ENCODE data around the gene BMF. TPM values are rescaled to one million over a fixed set of nuclear protein-coding genes. Genes with fewer than 3 reads are reported as not detected.

Gene BMF
- total RNA-seq, 2 experiments from 2014 or later = 4.8 to 11.1 TPM

- intact Hi-C loops (cut with micrococcal nuclease; ENCODE audit: unreplicated experiment) = loop anchor here (5.0 kb wide), 1 partner anchor 270 kb away; the partner anchor contains the start of gene INAFM2
- POLR2A ChIA-PET = interaction anchor here (0.7 to 3.5 kb wide), 7 partner anchors 10 to 58 kb away, joined by 3 to 10 read pairs (median 4); no protein-coding TSS in a partner anchor
Measured at GRCh38 chr15:40052604-40053003, 56.1 kb downstream of the BMF start.

DNA sequence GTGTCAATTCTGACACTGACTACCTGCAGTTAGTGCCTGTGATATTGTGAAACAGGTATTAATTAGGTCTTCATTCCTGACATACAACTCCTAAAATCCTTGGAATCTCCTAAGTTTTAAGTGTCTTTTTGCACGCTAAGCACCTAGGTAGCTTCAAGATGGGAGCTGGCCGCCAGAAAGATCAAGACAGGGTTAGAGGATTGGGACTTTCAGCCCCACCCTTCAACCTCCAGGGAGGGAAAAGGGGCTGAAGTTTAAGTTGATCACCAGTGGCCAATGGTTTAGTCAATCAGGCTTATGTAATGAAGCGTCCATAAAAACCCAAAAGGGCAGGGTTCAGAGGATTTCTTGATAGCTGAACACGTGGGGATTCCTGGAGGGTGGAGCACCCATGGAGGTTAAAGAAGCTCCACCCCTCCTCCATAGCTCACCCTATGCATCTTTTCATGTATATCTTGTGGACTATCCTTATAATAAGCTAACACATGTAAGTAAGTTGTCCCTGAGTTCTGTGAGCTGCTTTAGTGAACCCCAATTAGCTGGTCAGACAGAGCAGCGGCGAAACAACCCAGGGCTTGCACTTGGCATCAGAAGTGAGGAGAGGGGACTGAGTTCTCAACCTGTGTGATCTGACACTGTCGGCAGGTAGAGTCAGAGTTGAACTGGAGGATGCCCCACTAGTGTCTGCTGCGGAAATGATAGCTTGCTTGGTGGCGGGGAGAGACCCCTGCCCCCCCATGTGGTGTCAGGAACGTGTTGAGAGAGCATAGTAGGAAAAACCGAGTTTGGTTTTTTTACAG lies 56.9 kb downstream of the BMF start:
- Histone ChIP-seq H4K20me1 (ENCODE audit: insufficient read depth, low read length) (no peaks in the 10 kb centered on the region), H3K4me1 (ENCODE audit: insufficient read depth, low read length, poor library complexity, severe bottlenecking) (peaks cover 72% of the 10 kb centered on the region), H3K27ac (ENCODE audit: low read depth, low read length, poor library complexity, severe bottlenecking) (no peak overlapping the region), H3K9me2 (ENCODE audit: insufficient read depth, low read length) (no peaks in the 10 kb centered on the region), H3K79me2 (ENCODE audit: insufficient read depth, low read depth, low read length) (no peaks in the 10 kb centered on the region), H2AFZ (ENCODE audit: low read length) (no peak overlapping the region), H3K36me3 (ENCODE audit: insufficient read depth, low read length) (no peaks in the 10 kb centered on the region), H3K4me3 (ENCODE audit: low read depth, low read length, poor library complexity, severe bottlenecking) (no peak overlapping the region), H3K4me2 (ENCODE audit: low read length) (no peak overlapping the region), H3K9me3 (ENCODE audit: low read length) (no peaks in the 10 kb centered on the region)
- BruUV-seq (replicated peaks) = no TSS peak
- intact Hi-C loops (cut with micrococcal nuclease; ENCODE audit: unreplicated experiment) = loop anchor here (5.0 kb wide), 1 partner anchor 270 kb away; the partner anchor contains the start of gene INAFM2
- ChIA-PET CTCF (ENCODE audit: unreplicated experiment) (interaction anchor here (1.2 kb wide), 1 partner anchor 54 kb away, joined by 4 read pairs; no protein-coding TSS in a partner anchor), POLR2A (interaction anchor here (1.0 to 2.6 kb wide), 3 partner anchors 15 to 58 kb away, joined by 3 to 9 read pairs (median 4); no protein-coding TSS in a partner anchor)
- no peak for DNase-seq (ENCODE audit: low spot score)
- TF ChIP-seq CTCF (conservative IDR thresholded peaks at IDR 0.05; ENCODE audit: low read length) (no peak), EZH2phosphoT487 (IDR thresholded peaks at IDR 0.05; ENCODE audit: borderline replicate concordance, low read depth, low read length) (no peak)

More at GRCh38 chr15:40052604-40053003, 56.1 kb downstream of the BMF start:
- H3K79me2 ChIP-seq (ENCODE audit: insufficient read depth, low read depth, low read length) = no peaks in the 10 kb centered on the region
- DNase-seq (ENCODE audit: low spot score) = no peak
- no peaks in the 10 kb centered on the region for H4K20me1 ChIP-seq (ENCODE audit: insufficient read depth, low read length)
- no peak overlapping the region for H3K4me3 ChIP-seq (ENCODE audit: low read depth, low read length, poor library complexity, severe bottlenecking)
- H3K4me1 ChIP-seq (ENCODE audit: insufficient read depth, low read length, poor library complexity, severe bottlenecking) = peaks cover 70% of the 10 kb centered on the region
- BruUV-seq (replicated peaks) = no TSS peak
- H3K36me3 ChIP-seq (ENCODE audit: insufficient read depth, low read length) = no peaks in the 10 kb centered on the region
- H3K27ac ChIP-seq (ENCODE audit: low read depth, low read length, poor library complexity, severe bottlenecking) = no peak overlapping the region
- CTCF ChIA-PET (ENCODE audit: unreplicated experiment) = interaction anchor here (0.9 to 1.2 kb wide), 2 partner anchors 45 to 53 kb away, joined by 3 to 4 read pairs; no protein-coding TSS in a partner anchor
- no peak overlapping the region for H2AFZ ChIP-seq (ENCODE audit: low read length)
- no peaks in the 10 kb centered on the region for H3K9me2 ChIP-seq (ENCODE audit: insufficient read depth, low read length)
- TF ChIP-seq EZH2phosphoT487 (IDR thresholded peaks at IDR 0.05; ENCODE audit: borderline replicate concordance, low read depth, low read length) (no peak), CTCF (conservative IDR thresholded peaks at IDR 0.05; ENCODE audit: low read length) (no peak)
- no peak overlapping the region for H3K4me2 ChIP-seq (ENCODE audit: low read length)
- no peaks in the 10 kb centered on the region for H3K9me3 ChIP-seq (ENCODE audit: low read length)
